Peyer's patch (tissue), 4 donors: ENCODE measurements around the gene LIG3. TPM values are rescaled to one million over a fixed set of nuclear protein-coding genes. Genes with fewer than 3 reads are reported as not detected.
A peak's percentile ranks its signal among the peaks of the same experiment; 100 is the strongest.

Source experiments
- DNase-seq, 3 donors: peaks; one replicate each; pipeline ENCODE4 v3.0.0-alpha.2; 2017 to 2019
- H3K27ac ChIP-seq, 4 donors: fragments of 200-600 bp; sonication (generic); one replicate each; pipeline ENCODE4 v1.5.1; 2016 to 2019
- H3K27me3 ChIP-seq, 2 donors: fragments of 200-600 bp; sonication (generic); one replicate each; pipeline ENCODE4 v1.5.1; 2019
- H3K36me3 ChIP-seq, 3 donors: fragments of 200-600 bp; sonication (generic); one replicate each; pipeline ENCODE4 v1.5.1; 2016 to 2019
- H3K4me1 ChIP-seq, 4 donors: fragments of 200-600 bp; sonication (generic); one replicate each; pipeline ENCODE4 v1.5.1; 2016 to 2019
- H3K4me3 ChIP-seq, 4 donors: fragments of 200-600 bp; sonication (generic); 1 replicate in 3 of 4; 2 replicates in 1 of 4; pipeline ENCODE4 v1.5.1; 2016 to 2019; ENCODE audit warnings: mild to moderate bottlenecking in 1 of 4
- H3K9me3 ChIP-seq, 4 donors: fragments of 200-600 bp; sonication (generic); one replicate each; pipeline ENCODE4 v1.5.1; 2016 to 2019; ENCODE audit warnings: mild to moderate bottlenecking in 1 of 4
- POLR2A ChIP-seq, 2 donors: fragments of 450-650 bp; IDR thresholded peaks; one replicate each; pipeline ENCODE4 v1.5.1; 2017; ENCODE audit warnings: antibody characterized with exemption in 2 of 2, mild to moderate bottlenecking in 2 of 2, moderate library complexity in 2 of 2
- total RNA-seq, 4 donors: library from RNA; depleted of rRNA; stranded (reverse); fragments of >200 nt; gene quantifications; one replicate each; pipeline ENCODE4 v1.1.0, GENCODE V29; 2016
- TF ChIP-seq, protein P1 (sequence below), 6 experiments: fragments of 450-650 bp in 4 of 6; fragments of 200-600 bp in 2 of 6; sonication (generic) in 1 of 6; IDR thresholded peaks; one replicate each; pipeline ENCODE4 v1.5.1; 2017 to 2019; ENCODE audit warnings: antibody characterized with exemption in 6 of 6, mild to moderate bottlenecking in 3 of 6, moderate library complexity in 1 of 6

LIG3 gene
- total RNA-seq, 4 donors from 2014 or later = 19.6 to 82.5 (median 36.3) TPM

DNA sequence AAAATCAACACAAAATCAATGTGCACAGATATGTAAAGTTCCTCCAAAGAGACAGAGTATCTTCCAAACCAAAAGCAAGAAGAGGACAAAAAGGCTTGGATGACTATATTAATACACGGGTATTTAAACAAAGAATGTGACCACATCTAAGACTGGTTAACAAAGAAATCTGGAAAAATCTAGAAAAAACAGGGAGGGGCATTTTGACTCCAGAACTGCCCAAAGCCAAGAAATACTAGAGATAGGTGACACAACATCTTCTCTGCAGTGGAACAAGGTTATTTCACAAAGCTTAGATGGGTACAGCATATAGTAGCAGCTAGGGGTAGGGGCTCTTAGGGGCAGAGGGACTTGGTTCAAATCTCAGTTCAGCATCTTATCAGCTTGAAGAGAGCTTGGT, 72.9 kb downstream of the LIG3 start:
- peak overlapping the region in 1 of 4 donors; percentile 80 for H3K27ac ChIP-seq
- H3K4me1 ChIP-seq = peaks cover 9 to 30% (median 19%) of the 10 kb centered on the region in 4 donors
- H3K9me3 ChIP-seq = no peaks in the 10 kb centered on the region
- no peak for TF ChIP-seq POLR2A (IDR thresholded peaks at IDR 0.05)
- TF ChIP-seq, protein P1, sequence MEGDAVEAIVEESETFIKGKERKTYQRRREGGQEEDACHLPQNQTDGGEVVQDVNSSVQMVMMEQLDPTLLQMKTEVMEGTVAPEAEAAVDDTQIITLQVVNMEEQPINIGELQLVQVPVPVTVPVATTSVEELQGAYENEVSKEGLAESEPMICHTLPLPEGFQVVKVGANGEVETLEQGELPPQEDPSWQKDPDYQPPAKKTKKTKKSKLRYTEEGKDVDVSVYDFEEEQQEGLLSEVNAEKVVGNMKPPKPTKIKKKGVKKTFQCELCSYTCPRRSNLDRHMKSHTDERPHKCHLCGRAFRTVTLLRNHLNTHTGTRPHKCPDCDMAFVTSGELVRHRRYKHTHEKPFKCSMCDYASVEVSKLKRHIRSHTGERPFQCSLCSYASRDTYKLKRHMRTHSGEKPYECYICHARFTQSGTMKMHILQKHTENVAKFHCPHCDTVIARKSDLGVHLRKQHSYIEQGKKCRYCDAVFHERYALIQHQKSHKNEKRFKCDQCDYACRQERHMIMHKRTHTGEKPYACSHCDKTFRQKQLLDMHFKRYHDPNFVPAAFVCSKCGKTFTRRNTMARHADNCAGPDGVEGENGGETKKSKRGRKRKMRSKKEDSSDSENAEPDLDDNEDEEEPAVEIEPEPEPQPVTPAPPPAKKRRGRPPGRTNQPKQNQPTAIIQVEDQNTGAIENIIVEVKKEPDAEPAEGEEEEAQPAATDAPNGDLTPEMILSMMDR (IDR thresholded peaks at IDR 0.05) = no peak
- no peak for DNase-seq
- no peak overlapping the region for H3K4me3 ChIP-seq
- H3K27me3 ChIP-seq = no peaks in the 10 kb centered on the region
- H3K36me3 ChIP-seq = no peaks in the 10 kb centered on the region

DNA sequence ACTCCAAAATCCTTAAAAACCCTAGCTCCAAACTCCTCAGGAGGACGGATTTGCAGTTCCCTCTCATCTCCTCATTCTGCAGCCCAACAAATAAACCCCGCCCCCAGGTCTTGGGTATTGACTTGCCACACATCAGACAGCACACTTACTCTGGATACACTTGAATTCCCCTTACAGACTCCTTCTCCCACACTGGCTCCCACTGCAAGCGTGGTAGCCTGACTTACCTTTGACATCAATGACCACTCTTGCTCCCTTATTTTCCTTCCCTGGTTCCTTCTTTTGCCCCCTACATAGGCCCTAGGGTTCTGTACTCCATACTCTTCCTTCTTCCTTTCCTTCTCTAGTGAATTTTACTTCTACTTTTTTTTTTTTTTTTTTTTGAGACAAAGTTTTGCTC, 75.7 kb downstream of the LIG3 start:
- DNase-seq = no peak
- no peak overlapping the region for H3K4me3 ChIP-seq
- no peak for TF ChIP-seq POLR2A (IDR thresholded peaks at IDR 0.05)
- TF ChIP-seq, protein P1 (IDR thresholded peaks at IDR 0.05) = no peak
- peaks cover 4 to 19% (median 10%) of the 10 kb centered on the region in 4 donors for H3K4me1 ChIP-seq
- no peaks in the 10 kb centered on the region for H3K9me3 ChIP-seq
- H3K27me3 ChIP-seq = no peaks in the 10 kb centered on the region
- H3K27ac ChIP-seq = no peak overlapping the region
- H3K36me3 ChIP-seq = peaks cover 0 to 9% (median 0%) of the 10 kb centered on the region in 3 donors

DNA sequence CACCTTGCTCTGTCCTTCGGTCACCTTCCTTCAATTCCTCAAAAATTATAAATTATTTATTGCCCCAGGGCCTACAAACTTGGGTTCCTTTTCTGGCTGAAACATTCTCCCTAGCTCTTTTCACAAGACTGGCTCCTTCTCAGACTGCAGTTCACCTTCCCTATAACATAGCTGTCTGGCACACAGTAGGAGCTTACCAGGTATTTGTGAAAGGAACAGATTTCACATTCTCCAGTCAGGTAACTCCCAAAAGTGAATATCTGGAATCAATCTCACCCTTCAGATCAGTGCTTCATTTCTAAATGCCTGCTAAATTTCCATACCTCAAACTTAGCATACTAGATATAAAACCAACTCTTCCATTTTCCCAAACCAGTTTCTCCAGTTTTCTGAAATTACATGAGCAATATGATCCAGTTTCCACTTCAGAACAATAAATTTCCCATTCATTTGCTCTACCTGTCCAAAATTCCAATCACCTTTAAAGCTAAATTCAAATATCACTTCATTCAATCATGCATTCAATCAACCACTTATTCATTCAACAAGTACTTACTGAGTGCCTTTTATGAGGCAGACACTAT, 77.1 kb downstream of the LIG3 start:
- no peak overlapping the region for H3K27ac ChIP-seq
- H3K4me1 ChIP-seq = peaks cover 0 to 5% (median 1%) of the 10 kb centered on the region in 4 donors
- DNase-seq = no peak
- peaks cover 0 to 13% (median 0%) of the 10 kb centered on the region in 3 donors for H3K36me3 ChIP-seq
- H3K4me3 ChIP-seq = no peak overlapping the region
- no peaks in the 10 kb centered on the region for H3K9me3 ChIP-seq
- no peaks in the 10 kb centered on the region for H3K27me3 ChIP-seq
- no peak for TF ChIP-seq POLR2A (IDR thresholded peaks at IDR 0.05)

Other genes starting within 250 kb of the LIG3 start
- gene CCT6B, start 19.1 kb upstream of the LIG3 start, total RNA-seq = 1 to 10 TPM in 1 of 4 donors, under 1 TPM in 2, not detected in 1; 0.94 to 5.0 (median 0.95) TPM
- 10 to 100 TPM in 3 of 4 donors, 1 to 10 TPM in 1; 9.4 to 19.8 (median 11.3) TPM for gene ZNF830, start 19.0 kb upstream of the LIG3 start, total RNA-seq
- 10 to 100 TPM; 33.0 to 76.7 (median 43.0) TPM for gene RFFL, start 83.2 kb downstream of the LIG3 start, total RNA-seq
- gene RAD51D, start 139.3 kb downstream of the LIG3 start, total RNA-seq = 10 to 100 TPM in 3 of 4 donors, 1 to 10 TPM in 1; 6.3 to 18.2 (median 14.7) TPM
- gene FNDC8, start 141.1 kb downstream of the LIG3 start, total RNA-seq = not detected
- 10 to 100 TPM in 1 of 4 donors, 1 to 10 TPM in 3; 5.1 to 11.7 (median 8.3) TPM for gene NLE1, start 161.8 kb downstream of the LIG3 start, total RNA-seq
- not detected for gene UNC45B, start 167.3 kb downstream of the LIG3 start, total RNA-seq
- not detected for gene SLC35G3, start 213.9 kb downstream of the LIG3 start, total RNA-seq